ENCODE data around the gene ZNF394. TPM values are rescaled to one million over a fixed set of nuclear protein-coding genes. Genes with fewer than 3 reads are reported as not detected.
"Not testable (repeated sequence)": the region's sequence is repeated elsewhere in the genome, so short reads cannot be mapped to it uniquely, and the experiment has no call there.

ZNF394 gene
- total RNA-seq, 1 experiment from 2014 or later = 40.8 TPM

GRCh38 chr7:99501236-99501635, 1.2 kb upstream of the ZNF394 start:
- not testable (repeated sequence) for H3K27me3 ChIP-seq (ENCODE audit: low read length); DNase-seq; H3K9ac ChIP-seq (ENCODE audit: low read length); H3K27ac ChIP-seq (ENCODE audit: low read length); H4K20me1 ChIP-seq (ENCODE audit: insufficient read depth, low read depth, low read length); H3K9me2 ChIP-seq (replicated peaks; ENCODE audit: insufficient read depth, low read length); H2AFZ ChIP-seq (ENCODE audit: low read length)
- Histone ChIP-seq H3K4me2 (ENCODE audit: low read depth, low read length, poor library complexity, severe bottlenecking) (peak overlapping the region; percentile 80), H3K4me3 (ENCODE audit: low read length) (peak overlapping the region; percentile 94; the same call in 1 of the 2 replicates), H3K4me1 (ENCODE audit: low read length) (peaks cover 28% of the 10 kb centered on the region), H3K36me3 (ENCODE audit: insufficient read depth, low read length) (peaks cover 23% of the 10 kb centered on the region), H3K79me2 (ENCODE audit: low read length) (peaks cover 56% of the 10 kb centered on the region), H3K9me3 (ENCODE audit: low read length) (peaks cover 14% of the 10 kb centered on the region)

GRCh38 chr7:99500637-99501009, 542 bp upstream of the ZNF394 start:
- Histone ChIP-seq H3K4me2 (ENCODE audit: low read depth, low read length, poor library complexity, severe bottlenecking) (peak overlapping the region; percentile 80), H3K36me3 (ENCODE audit: insufficient read depth, low read length) (peaks cover 25% of the 10 kb centered on the region), H2AFZ (ENCODE audit: low read length) (peak overlapping the region; percentile 73; the same call in 1 of the 2 replicates), H3K9me3 (ENCODE audit: low read length) (peaks cover 14% of the 10 kb centered on the region), H3K9ac (ENCODE audit: low read length) (peak overlapping the region; percentile 90), H3K79me2 (ENCODE audit: low read length) (peaks cover 53% of the 10 kb centered on the region), H3K27me3 (ENCODE audit: low read length) (no peaks in the 10 kb centered on the region), H3K4me1 (ENCODE audit: low read length) (peaks cover 22% of the 10 kb centered on the region), H3K27ac (ENCODE audit: low read length) (no peak overlapping the region), H3K4me3 (ENCODE audit: low read length) (peak overlapping the region; percentile 94), H4K20me1 (ENCODE audit: insufficient read depth, low read depth, low read length) (peaks cover 3% of the 10 kb centered on the region; the same call in 1 of the 2 replicates), H3K9me2 (replicated peaks; ENCODE audit: insufficient read depth, low read length) (no peaks in the 10 kb centered on the region)
- no peak for DNase-seq

GRCh38 chr7:99499371-99499720, 735 bp downstream of the ZNF394 start:
- peak overlapping the region; percentile 94 for H3K4me3 ChIP-seq (ENCODE audit: low read length)
- H2AFZ ChIP-seq (ENCODE audit: low read length) = peak overlapping the region; percentile 73; the same call in 1 of the 2 replicates
- H4K20me1 ChIP-seq (ENCODE audit: insufficient read depth, low read depth, low read length) = peaks cover 3% of the 10 kb centered on the region; the same call in 1 of the 2 replicates

GRCh38 chr7:99498546-99498944, 1.5 kb downstream of the ZNF394 start:
- H3K27me3 ChIP-seq (ENCODE audit: low read length) = no peaks in the 10 kb centered on the region
- no peak overlapping the region for H3K27ac ChIP-seq (ENCODE audit: low read length)
- H3K36me3 ChIP-seq (ENCODE audit: insufficient read depth, low read length) = peaks cover 42% of the 10 kb centered on the region
- DNase-seq = no peak
- no peak overlapping the region for H2AFZ ChIP-seq (ENCODE audit: low read length)
- H4K20me1 ChIP-seq (ENCODE audit: insufficient read depth, low read depth, low read length) = peaks cover 3% of the 10 kb centered on the region; the same call in 1 of the 2 replicates
- H3K9me2 ChIP-seq (replicated peaks; ENCODE audit: insufficient read depth, low read length) = no peaks in the 10 kb centered on the region
- H3K9ac ChIP-seq (ENCODE audit: low read length) = peak overlapping the region; percentile 90
- H3K4me3 ChIP-seq (ENCODE audit: low read length) = peak overlapping the region; percentile 94
- H3K79me2 ChIP-seq (ENCODE audit: low read length) = peaks cover 59% of the 10 kb centered on the region
- H3K4me2 ChIP-seq (ENCODE audit: low read depth, low read length, poor library complexity, severe bottlenecking) = peak overlapping the region; percentile 80
- peaks cover 22% of the 10 kb centered on the region for H3K9me3 ChIP-seq (ENCODE audit: low read length)
- peaks cover 17% of the 10 kb centered on the region for H3K4me1 ChIP-seq (ENCODE audit: low read length)

More at GRCh38 chr7:99499371-99499720, 735 bp downstream of the ZNF394 start:
- peak overlapping the region; percentile 76 for H3K27ac ChIP-seq (ENCODE audit: low read length)
- H3K4me1 ChIP-seq (ENCODE audit: low read length) = peaks cover 20% of the 10 kb centered on the region
- peaks cover 14% of the 10 kb centered on the region for H3K9me3 ChIP-seq (ENCODE audit: low read length)
- H3K79me2 ChIP-seq (ENCODE audit: low read length) = peaks cover 51% of the 10 kb centered on the region
- no peaks in the 10 kb centered on the region for H3K27me3 ChIP-seq (ENCODE audit: low read length)
- peak overlapping the region; percentile 90 for H3K9ac ChIP-seq (ENCODE audit: low read length)
- no peaks in the 10 kb centered on the region for H3K9me2 ChIP-seq (replicated peaks; ENCODE audit: insufficient read depth, low read length)
- DNase-seq = peak; percentile 55
- peaks cover 33% of the 10 kb centered on the region for H3K36me3 ChIP-seq (ENCODE audit: insufficient read depth, low read length)
- H3K4me2 ChIP-seq (ENCODE audit: low read depth, low read length, poor library complexity, severe bottlenecking) = peak overlapping the region; percentile 80

GRCh38 chr7:99497766-99498545, 2.1 kb downstream of the ZNF394 start:
- H3K36me3 ChIP-seq (ENCODE audit: insufficient read depth, low read length) = peaks cover 47% of the 10 kb centered on the region
- no peak for DNase-seq
- H3K9ac ChIP-seq (ENCODE audit: low read length) = no peak overlapping the region

GRCh38 chr7:99493823-99494222, 6.3 kb downstream of the ZNF394 start:
- Histone ChIP-seq H3K9me2 (replicated peaks; ENCODE audit: insufficient read depth, low read length) (no peaks in the 10 kb centered on the region), H3K4me3 (ENCODE audit: low read length) (no peak overlapping the region), H4K20me1 (ENCODE audit: insufficient read depth, low read depth, low read length) (peaks cover 3% of the 10 kb centered on the region; the same call in 1 of the 2 replicates), H3K9me3 (ENCODE audit: low read length) (peaks cover 32% of the 10 kb centered on the region), H3K27ac (ENCODE audit: low read length) (no peak overlapping the region), H2AFZ (ENCODE audit: low read length) (no peak overlapping the region), H3K4me1 (ENCODE audit: low read length) (peaks cover 9% of the 10 kb centered on the region), H3K79me2 (ENCODE audit: low read length) (peaks cover 45% of the 10 kb centered on the region), H3K36me3 (ENCODE audit: insufficient read depth, low read length) (peaks cover 50% of the 10 kb centered on the region), H3K9ac (ENCODE audit: low read length) (no peak overlapping the region), H3K27me3 (ENCODE audit: low read length) (no peaks in the 10 kb centered on the region), H3K4me2 (ENCODE audit: low read depth, low read length, poor library complexity, severe bottlenecking) (no peak overlapping the region)
- DNase-seq = peak; percentile 54

More at GRCh38 chr7:99497766-99498545, 2.1 kb downstream of the ZNF394 start:
- H4K20me1 ChIP-seq (ENCODE audit: insufficient read depth, low read depth, low read length) = peaks cover 3% of the 10 kb centered on the region; the same call in 1 of the 2 replicates
- peaks cover 65% of the 10 kb centered on the region for H3K79me2 ChIP-seq (ENCODE audit: low read length)
- H2AFZ ChIP-seq (ENCODE audit: low read length) = no peak overlapping the region
- peaks cover 17% of the 10 kb centered on the region for H3K4me1 ChIP-seq (ENCODE audit: low read length)
- no peaks in the 10 kb centered on the region for H3K9me2 ChIP-seq (replicated peaks; ENCODE audit: insufficient read depth, low read length)
- no peak overlapping the region for H3K27ac ChIP-seq (ENCODE audit: low read length)
- H3K4me3 ChIP-seq (ENCODE audit: low read length) = peak overlapping the region; percentile 94
- H3K4me2 ChIP-seq (ENCODE audit: low read depth, low read length, poor library complexity, severe bottlenecking) = peak overlapping the region; percentile 80
- peaks cover 28% of the 10 kb centered on the region for H3K9me3 ChIP-seq (ENCODE audit: low read length)
- H3K27me3 ChIP-seq (ENCODE audit: low read length) = no peaks in the 10 kb centered on the region

GRCh38 chr7:99490878-99491277, 9.2 kb downstream of the ZNF394 start:
- Histone ChIP-seq H3K9me3 (ENCODE audit: low read length) (peaks cover 18% of the 10 kb centered on the region), H3K9me2 (replicated peaks; ENCODE audit: insufficient read depth, low read length) (no peaks in the 10 kb centered on the region), H3K4me3 (ENCODE audit: low read length) (no peak overlapping the region), H4K20me1 (ENCODE audit: insufficient read depth, low read depth, low read length) (no peaks in the 10 kb centered on the region), H3K27me3 (ENCODE audit: low read length) (no peaks in the 10 kb centered on the region), H3K9ac (ENCODE audit: low read length) (no peak overlapping the region), H3K36me3 (ENCODE audit: insufficient read depth, low read length) (peaks cover 29% of the 10 kb centered on the region), H2AFZ (ENCODE audit: low read length) (no peak overlapping the region), H3K27ac (ENCODE audit: low read length) (no peak overlapping the region), H3K4me2 (ENCODE audit: low read depth, low read length, poor library complexity, severe bottlenecking) (no peak overlapping the region), H3K4me1 (ENCODE audit: low read length) (no peaks in the 10 kb centered on the region), H3K79me2 (ENCODE audit: low read length) (peaks cover 22% of the 10 kb centered on the region)
- no peak for DNase-seq

GRCh38 chr7:99489235-99489634, 10.8 kb downstream of the ZNF394 start:
- Histone ChIP-seq H3K27ac (ENCODE audit: low read length) (no peak overlapping the region), H3K27me3 (ENCODE audit: low read length) (no peaks in the 10 kb centered on the region), H3K36me3 (ENCODE audit: insufficient read depth, low read length) (peaks cover 27% of the 10 kb centered on the region), H3K4me2 (ENCODE audit: low read depth, low read length, poor library complexity, severe bottlenecking) (no peak overlapping the region), H4K20me1 (ENCODE audit: insufficient read depth, low read depth, low read length) (no peaks in the 10 kb centered on the region), H2AFZ (ENCODE audit: low read length) (no peak overlapping the region), H3K9ac (ENCODE audit: low read length) (no peak overlapping the region), H3K79me2 (ENCODE audit: low read length) (peaks cover 17% of the 10 kb centered on the region), H3K9me3 (ENCODE audit: low read length) (peaks cover 16% of the 10 kb centered on the region), H3K9me2 (replicated peaks; ENCODE audit: insufficient read depth, low read length) (no peaks in the 10 kb centered on the region), H3K4me1 (ENCODE audit: low read length) (no peaks in the 10 kb centered on the region), H3K4me3 (ENCODE audit: low read length) (no peak overlapping the region)
- peak; percentile 49 for DNase-seq

All from Karpas-422 (cell line).